ENCODE data around the gene EGFL7. TPM values are rescaled to one million over a fixed set of nuclear protein-coding genes. Genes with fewer than 3 reads are reported as not detected.

The EGFL7 gene
- total RNA-seq, 5 donors from 2014 or later (not counting 1 experiment from before 2014, with no cell fraction given) = 0.43 to 1.9 (median 1.1) TPM

GRCh38 chr9:136673088-136673974 is 10.6 kb downstream of the EGFL7 start:
- H3K9me3 ChIP-seq = no peaks in the 10 kb centered on the region
- H3K4me3 ChIP-seq (ENCODE audit: control insufficient read depth in 1 of 2, extremely low read depth in 1 of 2, low read length in 1 of 2) = no peak overlapping the region
- Mint-ChIP-seq H3K4me3 (no peak overlapping the region), H3K4me1 (no peaks in the 10 kb centered on the region), H3K9me3 (no peaks in the 10 kb centered on the region), H3K27me3 (peaks cover 0 to 2% of the 10 kb centered on the region in 2 donors), H3K36me3 (no peaks in the 10 kb centered on the region), H3K27ac (no peak overlapping the region)
- H3K4me1 ChIP-seq (ENCODE audit: control insufficient read depth in 1 of 2, extremely low read depth in 1 of 2, insufficient read depth in 2 of 2, low read length in 2 of 2) = peaks cover 0 to 2% of the 10 kb centered on the region in 2 experiments
- ChIA-PET CTCF (interaction anchor here in 1 of 2 donors (1.2 kb wide), 1 partner anchor 65 kb away, joined by 3 read pairs; no protein-coding TSS in a partner anchor), POLR2A (no interaction called here)
- DNase-seq (no peak), ATAC-seq (replicated peaks in 1 of 4) (no peak)
- peaks cover 0 to 22% of the 10 kb centered on the region in 2 experiments for H3K27me3 ChIP-seq (replicated peaks in 1 of 2; ENCODE audit: control insufficient read depth in 2 of 2, extremely low read depth in 1 of 2, insufficient read depth in 2 of 2, low read length in 1 of 2)
- peaks cover 0 to 2% of the 10 kb centered on the region in 2 donors for H3K36me3 ChIP-seq (ENCODE audit: control insufficient read depth in 2 of 2, extremely low read depth in 1 of 2, insufficient read depth in 1 of 2, low read length in 1 of 2)
- 91% methylated on average over 19 of the region's 35 CpGs for WGBS (ENCODE audit: insufficient coverage)
- H3K27ac ChIP-seq (ENCODE audit: low read length) = no peak overlapping the region

DNA sequence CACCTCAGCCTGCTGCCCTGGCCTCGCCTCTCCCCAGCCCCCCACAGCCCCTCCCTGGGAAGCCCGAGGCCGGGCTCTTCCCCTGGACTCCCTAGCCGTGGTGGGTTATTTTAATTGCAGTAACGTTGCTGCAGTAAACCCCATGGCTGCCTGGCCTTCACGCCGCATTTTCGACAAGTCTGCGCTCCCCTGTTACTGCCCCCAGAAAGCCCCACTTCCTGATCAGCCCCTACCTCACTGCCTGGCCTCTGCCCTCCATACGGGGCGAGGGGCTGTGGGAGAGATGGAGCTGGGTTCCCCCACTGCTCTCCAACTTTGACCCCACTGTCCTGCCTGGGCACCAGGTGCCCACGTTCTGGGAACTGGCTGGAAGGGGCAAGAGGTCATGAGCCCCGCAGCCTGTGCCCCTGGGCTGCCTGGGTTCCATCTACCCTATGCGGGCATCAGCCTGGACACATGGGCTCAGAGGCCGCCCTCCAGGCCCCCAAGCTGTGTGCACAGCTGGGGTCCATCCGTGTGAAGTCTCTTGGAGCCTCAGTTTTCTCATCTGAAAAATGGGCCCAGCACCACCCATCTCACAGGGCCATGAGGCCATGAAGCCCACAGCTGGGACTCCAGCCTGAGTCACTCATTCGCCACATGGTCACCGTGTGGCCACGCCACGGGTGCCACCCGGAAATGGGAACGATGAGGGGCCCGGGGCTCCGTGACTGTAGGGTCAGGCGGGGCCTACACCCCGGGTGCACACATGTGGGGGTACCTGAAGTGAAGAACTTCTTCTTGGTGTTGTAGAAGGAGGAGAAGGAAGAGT is 11.5 kb downstream of the EGFL7 start:
- peaks cover 0 to 15% of the 10 kb centered on the region in 2 experiments for H3K27me3 ChIP-seq (replicated peaks in 1 of 2; ENCODE audit: control insufficient read depth in 2 of 2, extremely low read depth in 1 of 2, insufficient read depth in 2 of 2, low read length in 1 of 2)
- no peak overlapping the region for H3K27ac ChIP-seq (ENCODE audit: low read length)
- peaks cover 0 to 2% of the 10 kb centered on the region in 2 experiments for H3K4me1 ChIP-seq (ENCODE audit: control insufficient read depth in 1 of 2, extremely low read depth in 1 of 2, insufficient read depth in 2 of 2, low read length in 2 of 2)
- Mint-ChIP-seq H3K4me3 (no peak overlapping the region), H3K4me1 (no peaks in the 10 kb centered on the region), H3K27me3 (no peaks in the 10 kb centered on the region), H3K36me3 (no peaks in the 10 kb centered on the region), H3K9me3 (no peaks in the 10 kb centered on the region), H3K27ac (no peak overlapping the region)
- no peaks in the 10 kb centered on the region for H3K9me3 ChIP-seq
- ChIA-PET CTCF (no interaction called here), POLR2A (no interaction called here)
- DNase-seq (no peak), ATAC-seq (replicated peaks in 1 of 4) (no peak)
- 88% methylated on average over 10 of the region's 26 CpGs for WGBS (ENCODE audit: insufficient coverage)
- peaks cover 0 to 2% of the 10 kb centered on the region in 2 donors for H3K36me3 ChIP-seq (ENCODE audit: control insufficient read depth in 2 of 2, extremely low read depth in 1 of 2, insufficient read depth in 1 of 2, low read length in 1 of 2)
- no peak overlapping the region for H3K4me3 ChIP-seq (ENCODE audit: control insufficient read depth in 1 of 2, extremely low read depth in 1 of 2, low read length in 1 of 2)

GRCh38 chr9:136674786-136675349 is 12.2 kb downstream of the EGFL7 start:
- Histone ChIP-seq H3K4me3 (ENCODE audit: control insufficient read depth in 1 of 2, extremely low read depth in 1 of 2, low read length in 1 of 2) (no peak overlapping the region), H3K36me3 (ENCODE audit: control insufficient read depth in 2 of 2, extremely low read depth in 1 of 2, insufficient read depth in 1 of 2, low read length in 1 of 2) (peaks cover 0 to 2% of the 10 kb centered on the region in 2 donors), H3K4me1 (ENCODE audit: control insufficient read depth in 1 of 2, extremely low read depth in 1 of 2, insufficient read depth in 2 of 2, low read length in 2 of 2) (peaks cover 0 to 2% of the 10 kb centered on the region in 2 experiments), H3K27me3 (replicated peaks in 1 of 2; ENCODE audit: control insufficient read depth in 2 of 2, extremely low read depth in 1 of 2, insufficient read depth in 2 of 2, low read length in 1 of 2) (peaks cover 0 to 9% of the 10 kb centered on the region in 2 experiments), H3K9me3 (no peaks in the 10 kb centered on the region), H3K27ac (ENCODE audit: low read length) (no peak overlapping the region)
- POLR2A ChIA-PET = no interaction called here
- DNase-seq = no peak
- H3K4me3 Mint-ChIP-seq = no peak overlapping the region
- H3K27ac Mint-ChIP-seq = no peak overlapping the region
- no peaks in the 10 kb centered on the region for H3K9me3 Mint-ChIP-seq
- H3K36me3 Mint-ChIP-seq = no peaks in the 10 kb centered on the region
- WGBS (ENCODE audit: insufficient coverage) = 84% methylated on average over 9 of the region's 11 CpGs
- H3K4me1 Mint-ChIP-seq = no peaks in the 10 kb centered on the region
- no peaks in the 10 kb centered on the region for H3K27me3 Mint-ChIP-seq
- CTCF ChIA-PET = no interaction called here
- no peak for ATAC-seq (replicated peaks in 1 of 4)

- H3K27me3 ChIP-seq (replicated peaks in 1 of 2; ENCODE audit: control insufficient read depth in 2 of 2, extremely low read depth in 1 of 2, insufficient read depth in 2 of 2, low read length in 1 of 2) = peaks cover 0 to under 1% of the 10 kb centered on the region in 2 experiments
- ATAC-seq (replicated peaks in 1 of 4) = no peak
- no peak overlapping the region for H3K4me3 Mint-ChIP-seq
- no peaks in the 10 kb centered on the region for H3K9me3 Mint-ChIP-seq
- no peaks in the 10 kb centered on the region for H3K27me3 Mint-ChIP-seq
- ChIA-PET CTCF (interaction anchor here in 1 of 2 donors (0.6 kb wide), 1 partner anchor 187 kb away, joined by 3 read pairs; no protein-coding TSS in a partner anchor), POLR2A (interaction anchor here in 1 of 2 donors (0.6 kb wide), 1 partner anchor 40 kb away, joined by 3 read pairs; no protein-coding TSS in a partner anchor)
- H3K4me1 ChIP-seq (ENCODE audit: control insufficient read depth in 1 of 2, extremely low read depth in 1 of 2, insufficient read depth in 2 of 2, low read length in 2 of 2) = peaks cover 0 to 2% of the 10 kb centered on the region in 2 experiments
- no peaks in the 10 kb centered on the region for H3K9me3 ChIP-seq
- no peaks in the 10 kb centered on the region for H3K4me1 Mint-ChIP-seq
- no peak overlapping the region for H3K27ac ChIP-seq (ENCODE audit: low read length)
- WGBS (ENCODE audit: insufficient coverage) = 95% methylated on average over 8 of the region's 16 CpGs
- H3K27ac Mint-ChIP-seq = no peak overlapping the region
- H3K4me3 ChIP-seq (ENCODE audit: control insufficient read depth in 1 of 2, extremely low read depth in 1 of 2, low read length in 1 of 2) = no peak overlapping the region
- no peaks in the 10 kb centered on the region for H3K36me3 Mint-ChIP-seq
- no peak for DNase-seq
- H3K36me3 ChIP-seq (ENCODE audit: control insufficient read depth in 2 of 2, extremely low read depth in 1 of 2, insufficient read depth in 1 of 2, low read length in 1 of 2) = peaks cover 0 to 2% of the 10 kb centered on the region in 2 donors
These were observed 13.0 kb downstream of the EGFL7 start for GRCh38 chr9:136675477-136676296.

GRCh38 chr9:136676297-136676794 is 13.6 kb downstream of the EGFL7 start:
- WGBS (ENCODE audit: insufficient coverage) = 89% methylated on average over 9 of the region's 13 CpGs
- ATAC-seq (replicated peaks in 1 of 4) = no peak
- ChIA-PET POLR2A (interaction anchor here in 1 of 2 donors (0.6 kb wide), 1 partner anchor 40 kb away, joined by 3 read pairs; no protein-coding TSS in a partner anchor), CTCF (interaction anchor here in 1 of 2 donors (0.6 to 0.7 kb wide), 2 partner anchors 188 to 359 kb away, joined by 3 to 4 read pairs; no protein-coding TSS in a partner anchor)
- Mint-ChIP-seq H3K4me3 (no peak overlapping the region), H3K36me3 (no peaks in the 10 kb centered on the region), H3K27me3 (no peaks in the 10 kb centered on the region), H3K9me3 (no peaks in the 10 kb centered on the region), H3K4me1 (no peaks in the 10 kb centered on the region), H3K27ac (no peak overlapping the region)
- Histone ChIP-seq H3K27me3 (replicated peaks in 1 of 2; ENCODE audit: control insufficient read depth in 2 of 2, extremely low read depth in 1 of 2, insufficient read depth in 2 of 2, low read length in 1 of 2) (no peaks in the 10 kb centered on the region), H3K27ac (ENCODE audit: low read length) (no peak overlapping the region), H3K36me3 (ENCODE audit: control insufficient read depth in 2 of 2, extremely low read depth in 1 of 2, insufficient read depth in 1 of 2, low read length in 1 of 2) (peaks cover 0 to 2% of the 10 kb centered on the region in 2 donors), H3K4me3 (ENCODE audit: control insufficient read depth in 1 of 2, extremely low read depth in 1 of 2, low read length in 1 of 2) (no peak overlapping the region), H3K9me3 (no peaks in the 10 kb centered on the region), H3K4me1 (ENCODE audit: control insufficient read depth in 1 of 2, extremely low read depth in 1 of 2, insufficient read depth in 2 of 2, low read length in 2 of 2) (peaks cover 0 to 1% of the 10 kb centered on the region in 2 experiments)
- no peak for DNase-seq

Data from T-cell (primary cell).